Activated gamma-delta T cell (primary cell): ENCODE data around the gene ARHGAP42.
"Not testable (repeated sequence)": the region's sequence is repeated elsewhere in the genome, so short reads cannot be mapped to it uniquely, and the experiment has no call there.

Experiments
- DNase-seq: peaks from one replicate; lab custom pipeline; 2025; lab: John Stamatoyannopoulos, UW
- total RNA-seq, 2 donors: gene quantifications; one replicate each; lab custom pipeline; 2026; lab: John Stamatoyannopoulos, UW

ARHGAP42 gene, protein sequence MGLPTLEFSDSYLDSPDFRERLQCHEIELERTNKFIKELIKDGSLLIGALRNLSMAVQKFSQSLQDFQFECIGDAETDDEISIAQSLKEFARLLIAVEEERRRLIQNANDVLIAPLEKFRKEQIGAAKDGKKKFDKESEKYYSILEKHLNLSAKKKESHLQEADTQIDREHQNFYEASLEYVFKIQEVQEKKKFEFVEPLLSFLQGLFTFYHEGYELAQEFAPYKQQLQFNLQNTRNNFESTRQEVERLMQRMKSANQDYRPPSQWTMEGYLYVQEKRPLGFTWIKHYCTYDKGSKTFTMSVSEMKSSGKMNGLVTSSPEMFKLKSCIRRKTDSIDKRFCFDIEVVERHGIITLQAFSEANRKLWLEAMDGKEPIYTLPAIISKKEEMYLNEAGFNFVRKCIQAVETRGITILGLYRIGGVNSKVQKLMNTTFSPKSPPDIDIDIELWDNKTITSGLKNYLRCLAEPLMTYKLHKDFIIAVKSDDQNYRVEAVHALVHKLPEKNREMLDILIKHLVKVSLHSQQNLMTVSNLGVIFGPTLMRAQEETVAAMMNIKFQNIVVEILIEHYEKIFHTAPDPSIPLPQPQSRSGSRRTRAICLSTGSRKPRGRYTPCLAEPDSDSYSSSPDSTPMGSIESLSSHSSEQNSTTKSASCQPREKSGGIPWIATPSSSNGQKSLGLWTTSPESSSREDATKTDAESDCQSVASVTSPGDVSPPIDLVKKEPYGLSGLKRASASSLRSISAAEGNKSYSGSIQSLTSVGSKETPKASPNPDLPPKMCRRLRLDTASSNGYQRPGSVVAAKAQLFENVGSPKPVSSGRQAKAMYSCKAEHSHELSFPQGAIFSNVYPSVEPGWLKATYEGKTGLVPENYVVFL
- 1.5 reads per million in 2 donors for total RNA-seq

- DNase-seq, result no peak
These were observed at the start of gene ARHGAP42 for GRCh38 chr11:100687054-100687629. TSS of gene ARHGAP42 (plus strand) at chr11:100687288. CDS start at chr11:100687679, 391 bp downstream.

GRCh38 chr11:100637706-100638105 is 49.4 kb upstream of the ARHGAP42 start:
- no peak for DNase-seq

DNA sequence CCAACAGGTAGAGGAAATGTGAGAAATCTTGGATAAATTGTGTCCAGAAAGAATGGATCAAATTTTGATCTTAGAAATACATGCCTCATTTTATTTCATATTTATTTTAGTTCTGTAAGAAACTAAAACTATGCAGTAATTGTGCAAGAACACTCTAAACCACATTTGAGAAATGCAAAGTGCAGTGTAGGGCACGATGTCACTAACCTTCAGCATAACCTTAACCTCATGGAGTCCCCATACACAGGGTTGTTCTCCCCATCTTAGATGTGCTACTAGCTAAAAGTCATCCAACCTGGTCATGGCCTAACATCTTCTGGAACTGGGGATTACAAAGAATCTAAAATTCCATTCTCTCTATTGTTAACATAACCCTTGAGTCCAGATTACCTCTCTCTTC is 48.4 kb upstream of the ARHGAP42 start:
- DNase-seq, result no peak

GRCh38 chr11:100639140-100639539 is 47.9 kb upstream of the ARHGAP42 start:
- no peak for DNase-seq

GRCh38 chr11:100640071-100640470 is 47.0 kb upstream of the ARHGAP42 start:
- no peak for DNase-seq

DNA sequence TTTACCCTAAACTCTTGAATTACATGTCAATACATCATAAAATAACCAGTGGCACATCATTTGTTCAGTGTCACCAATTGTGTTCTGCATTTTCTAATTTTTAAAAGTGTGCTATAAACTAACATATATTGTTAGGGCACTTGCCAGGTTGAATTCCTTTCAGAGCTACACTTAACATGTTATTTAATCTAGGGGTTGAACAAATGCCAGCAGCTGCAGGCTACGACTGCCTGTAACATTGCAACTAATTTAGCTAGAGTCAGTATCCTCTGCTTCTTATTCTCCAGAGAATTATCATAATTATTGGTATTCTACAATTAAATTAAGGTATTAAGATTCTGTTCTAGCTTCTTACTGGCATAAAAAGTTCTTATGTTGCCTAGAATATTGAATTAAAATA is 46.4 kb upstream of the ARHGAP42 start:
- no peak for DNase-seq

GRCh38 chr11:100641456-100641855 is 45.6 kb upstream of the ARHGAP42 start:
- no peak for DNase-seq

- no peak for DNase-seq
These were observed 40.5 kb upstream of the ARHGAP42 start for GRCh38 chr11:100646545-100646944.

DNA sequence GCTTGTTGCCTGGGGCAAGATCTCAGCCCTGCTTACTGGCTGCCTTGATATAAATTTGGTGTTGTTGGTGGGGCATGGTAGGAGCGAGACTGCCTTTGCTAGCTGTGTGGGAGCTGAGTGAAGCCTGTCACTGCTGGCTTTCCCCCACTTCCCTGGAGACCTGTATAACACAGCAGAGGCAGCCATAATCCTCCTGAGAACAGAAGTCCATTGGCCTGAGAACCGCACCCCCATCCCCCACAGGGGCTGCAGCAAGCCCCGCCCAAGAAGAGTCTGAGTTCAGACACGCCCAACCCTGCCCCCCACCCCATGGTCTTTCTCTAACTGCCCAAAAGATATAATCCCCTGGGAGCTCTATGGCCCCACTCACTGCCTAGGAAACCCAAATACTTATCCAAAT is 39.2 kb upstream of the ARHGAP42 start:
- DNase-seq, result no peak

DNA sequence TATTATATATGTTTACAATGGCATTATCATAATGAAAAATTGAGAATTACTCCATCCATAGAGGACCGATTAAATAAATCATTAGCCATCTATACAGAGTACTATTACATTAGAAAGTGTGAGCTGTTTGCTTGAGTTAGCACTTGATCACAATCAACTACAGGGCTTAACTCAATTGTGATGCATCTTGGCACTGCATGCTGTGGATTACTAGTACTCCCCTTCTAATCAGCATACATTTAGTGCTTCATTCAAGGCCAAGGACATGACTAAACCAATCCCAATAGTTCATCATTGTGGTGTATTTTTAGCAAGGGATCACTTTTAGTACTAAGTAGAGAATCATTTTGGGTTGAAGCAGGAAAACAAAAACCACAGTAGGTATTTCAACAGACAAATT is 23.5 kb upstream of the ARHGAP42 start:
- DNase-seq, result no peak

GRCh38 chr11:100663996-100664395 is 23.1 kb upstream of the ARHGAP42 start:
- no peak for DNase-seq

GRCh38 chr11:100666816-100667215 is 20.3 kb upstream of the ARHGAP42 start:
- DNase-seq, result not testable (repeated sequence)

DNA sequence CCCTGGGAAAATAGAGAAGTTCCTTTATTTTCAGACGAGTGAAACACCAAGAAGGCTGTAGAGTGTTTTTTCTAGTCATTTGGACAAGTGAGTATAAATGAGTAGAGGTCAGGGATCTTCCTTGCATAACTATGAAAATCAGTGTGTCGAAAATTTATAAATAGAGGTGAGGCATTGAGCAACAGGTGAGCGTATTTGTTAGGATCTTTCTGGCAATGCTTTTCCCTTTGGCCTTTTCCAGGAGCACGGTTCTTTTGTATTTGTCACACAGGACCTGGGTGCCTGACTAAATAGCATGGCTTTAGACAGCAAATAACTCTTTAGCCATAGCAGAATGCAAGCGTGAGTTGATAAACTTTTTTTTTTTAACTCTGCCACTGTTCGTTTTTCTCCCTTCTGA is 19.6 kb upstream of the ARHGAP42 start:
- DNase-seq, result no peak

DNA sequence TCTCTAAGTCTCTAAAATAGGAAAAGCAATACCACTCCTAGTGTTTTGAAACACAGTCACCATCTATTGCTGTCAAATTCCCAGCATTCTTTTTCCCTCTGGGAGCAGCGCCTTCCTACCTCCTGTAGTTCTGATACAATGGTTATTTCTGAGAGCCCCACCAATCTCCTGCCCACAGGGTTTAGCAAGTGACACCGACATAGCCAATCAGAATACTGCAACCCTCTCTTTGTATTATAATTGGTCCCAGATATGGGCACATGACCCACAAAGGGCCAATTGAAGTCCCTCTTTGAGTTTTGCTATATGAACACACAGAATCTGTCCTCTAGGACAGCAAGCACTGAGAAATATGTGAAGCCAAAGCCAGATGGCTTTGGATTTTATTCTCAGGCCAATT is 16.9 kb upstream of the ARHGAP42 start:
- DNase-seq, result no peak

GRCh38 chr11:100671471-100671870 is 15.6 kb upstream of the ARHGAP42 start:
- DNase-seq, result no peak

DNA sequence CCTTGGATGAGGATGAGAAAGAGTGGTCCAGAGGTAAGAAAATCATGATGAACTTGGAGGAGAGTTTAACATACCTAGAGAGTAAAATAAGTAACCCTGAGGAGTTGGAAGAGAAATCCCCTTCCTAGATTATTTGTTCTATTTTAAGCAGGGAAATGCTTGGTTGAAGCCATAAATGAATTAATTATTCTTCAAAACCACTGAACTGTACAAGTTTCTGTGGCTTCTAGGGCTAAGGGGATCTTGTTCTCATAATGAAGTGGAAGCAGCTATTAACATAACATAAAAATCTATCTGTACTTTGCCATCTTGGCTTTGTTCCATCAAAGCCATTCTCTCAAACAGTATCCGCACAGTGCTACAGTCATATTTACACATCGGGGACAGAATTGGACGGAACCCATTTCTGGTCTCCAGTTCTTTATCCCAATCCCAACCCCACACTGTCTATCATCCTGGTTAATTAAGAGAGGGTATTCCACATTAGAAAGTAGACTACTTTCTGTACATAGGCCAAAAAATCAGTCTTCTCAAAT is 14.5 kb upstream of the ARHGAP42 start:
- DNase-seq, result no peak

DNA sequence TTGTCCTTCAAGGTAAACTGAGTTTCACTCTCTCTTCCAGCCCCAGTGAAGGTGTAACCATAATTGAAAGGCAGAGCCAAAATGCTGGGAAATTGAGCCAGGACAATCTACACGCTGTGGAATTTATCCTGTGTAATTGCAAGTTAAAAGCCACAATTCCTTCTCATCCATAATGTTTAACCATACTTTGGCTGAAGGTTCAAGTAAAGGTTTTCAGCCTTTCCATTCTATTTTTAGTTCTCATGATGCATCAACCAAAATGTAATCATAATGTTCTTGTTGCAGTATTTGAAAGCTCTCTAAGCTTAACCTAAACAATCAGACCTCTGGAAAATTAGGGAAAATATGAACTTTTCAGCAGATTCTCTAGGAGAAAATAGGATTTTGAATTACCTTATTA is 14.0 kb upstream of the ARHGAP42 start:
- no peak for DNase-seq

DNA sequence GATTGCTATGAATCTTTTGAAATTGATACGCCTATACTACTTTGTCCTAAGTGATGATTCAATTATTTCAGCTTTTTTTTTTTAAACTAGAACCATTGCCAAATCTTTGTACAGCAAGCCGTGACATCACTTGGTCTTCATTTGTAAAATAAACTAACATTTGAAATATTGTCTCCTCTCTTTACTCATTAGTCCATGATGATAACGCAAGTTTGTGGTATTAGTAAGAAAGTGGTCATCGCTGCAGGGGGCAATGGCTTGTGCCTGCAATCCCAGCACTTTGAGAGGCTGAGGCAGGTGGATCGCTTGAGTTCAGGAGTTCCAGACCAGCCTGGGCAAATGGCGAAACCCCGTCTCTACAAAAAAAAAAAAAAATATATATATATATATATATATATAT is 12.9 kb upstream of the ARHGAP42 start:
- DNase-seq, result no peak

- no peak for DNase-seq
These were observed 11.9 kb upstream of the ARHGAP42 start for GRCh38 chr11:100675115-100675650.

DNA sequence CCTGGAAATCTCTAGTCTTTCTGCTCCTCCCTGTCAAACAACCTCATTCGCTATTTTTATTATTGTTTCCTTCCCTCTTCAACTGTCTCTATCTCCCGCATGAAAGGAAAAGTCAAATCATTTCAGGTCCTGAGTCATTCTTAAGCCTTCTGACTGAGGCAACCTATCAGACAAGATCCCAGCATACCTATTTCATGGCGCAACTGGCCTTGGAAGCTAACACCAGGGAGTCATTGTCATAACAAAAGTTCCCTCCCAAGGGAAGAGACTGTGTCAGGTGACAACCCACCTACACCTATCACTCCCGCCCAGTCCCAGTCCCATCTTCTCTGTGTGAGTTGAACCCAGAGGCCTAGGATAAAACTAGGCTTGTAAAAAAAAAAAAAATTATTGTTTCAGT is 10.2 kb upstream of the ARHGAP42 start:
- no peak for DNase-seq

DNA sequence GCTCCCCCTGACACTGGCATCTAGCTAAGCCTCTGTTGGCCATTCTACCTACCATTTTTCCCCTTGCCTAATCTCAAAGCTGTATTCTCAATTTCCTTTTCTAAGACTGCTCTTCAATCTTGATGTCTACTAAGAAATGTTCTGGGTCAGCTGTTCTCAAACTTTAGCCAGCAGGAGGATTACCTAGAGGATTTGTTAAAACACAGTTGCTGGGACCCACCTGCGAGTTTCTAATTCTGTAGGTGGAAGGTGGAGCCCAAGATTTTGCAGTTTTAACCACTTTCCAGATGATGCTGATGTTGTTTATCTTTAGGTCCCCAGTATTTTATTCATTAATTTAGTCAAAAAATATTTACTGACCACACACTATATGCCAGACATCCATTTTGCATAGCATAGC is 9.3 kb upstream of the ARHGAP42 start:
- no peak for DNase-seq

DNA sequence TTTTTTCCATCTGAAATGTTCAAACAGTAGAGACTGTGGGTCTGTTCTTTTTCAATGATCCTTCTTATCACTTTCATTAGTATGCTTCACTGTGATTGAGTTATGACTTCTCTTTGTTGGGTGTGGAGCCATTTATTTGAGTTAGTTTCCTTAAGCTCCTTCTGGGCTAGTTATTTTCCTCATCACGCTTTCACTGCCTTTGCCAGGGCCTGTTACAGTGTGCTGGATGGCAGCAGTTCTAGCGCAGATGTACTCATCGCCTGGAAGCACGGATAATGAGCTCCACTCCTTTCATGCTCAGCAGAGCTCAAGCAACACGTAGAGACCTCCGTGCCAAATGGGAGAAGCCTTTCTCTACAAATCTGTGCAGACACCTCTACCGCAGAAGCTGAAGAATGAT is 7.0 kb upstream of the ARHGAP42 start:
- DNase-seq, result no peak
